HFF-Myc (cell line): ENCODE measurements around the gene SIPA1.

Experiments used
- DNase-seq: peaks from one replicate; pipeline ENCODE4 v3.0.0-alpha.2; 2011; ENCODE audit warnings: low read depth; ENCODE audit errors: extremely low read depth
- H3K4me3 ChIP-seq: replicated peaks from 2 replicates; pipeline ENCODE4 v1.5.1; 2011; ENCODE audit warnings: low read depth, mild to moderate bottlenecking, control low read depth, low read length
- CTCF ChIP-seq: IDR thresholded peaks from 2 replicates; pipeline ENCODE4 v1.5.1; 2012; ENCODE audit warnings: mild to moderate bottlenecking, low read depth, low read length, control low read depth; ENCODE audit errors: missing control alignments

The SIPA1 gene

GRCh38 chr11:65619281-65619928 is 18.5 kb upstream of the SIPA1 start:
- no peak for DNase-seq
- no peak overlapping the region for H3K4me3 ChIP-seq
- TF ChIP-seq CTCF: no peak

GRCh38 chr11:65620666-65621065 is 17.2 kb upstream of the SIPA1 start:
- H3K4me3 ChIP-seq: no peak overlapping the region
- no peak for TF ChIP-seq CTCF
- no peak for DNase-seq

- no peak for DNase-seq
- no peak for TF ChIP-seq CTCF
- H3K4me3 ChIP-seq: no peak overlapping the region
Observed at GRCh38 chr11:65621460-65621859, 16.4 kb upstream of the SIPA1 start.

GRCh38 chr11:65622011-65622410 is 15.9 kb upstream of the SIPA1 start:
- TF ChIP-seq CTCF: no peak
- no peak overlapping the region for H3K4me3 ChIP-seq
- DNase-seq: no peak

GRCh38 chr11:65623177-65623576 is 14.7 kb upstream of the SIPA1 start:
- no peak overlapping the region for H3K4me3 ChIP-seq
- no peak for DNase-seq
- TF ChIP-seq CTCF: no peak

GRCh38 chr11:65623852-65624616 is 13.9 kb upstream of the SIPA1 start:
- DNase-seq: no peak
- TF ChIP-seq CTCF: no peak
- H3K4me3 ChIP-seq: no peak overlapping the region
